Measurements from ENCODE around the gene WDR5B. TPM values are rescaled to one million over a fixed set of nuclear protein-coding genes. Genes with fewer than 3 reads are reported as not detected.

WDR5B gene
- total RNA-seq, 2 donors from 2014 or later = 3.8 to 6.2 TPM

GRCh38 chr3:122398920-122399319 is 16.9 kb downstream of the WDR5B start:
- Histone ChIP-seq H3K4me3 (no peak overlapping the region), H3K36me3 (peaks cover 4% of the 10 kb centered on the region), H3K27me3 (replicated peaks; ENCODE audit: insufficient read depth) (no peaks in the 10 kb centered on the region), H3K9me3 (no peaks in the 10 kb centered on the region), H3K27ac (no peak overlapping the region), H3K4me1 (ENCODE audit: control insufficient read depth in 1 of 2, low read depth in 2 of 2) (no peaks in the 10 kb centered on the region)
- ATAC-seq (ENCODE audit: insufficient number of reproducible peaks, low FRiP score, low read depth) (no peak), DNase-seq (ENCODE audit: low spot score) (no peak)
- TF ChIP-seq CTCF (IDR thresholded peaks at IDR 0.05) = no peak

GRCh38 chr3:122397201-122397600 is 18.7 kb downstream of the WDR5B start:
- no peaks in the 10 kb centered on the region for H3K9me3 ChIP-seq
- no peak for ATAC-seq (ENCODE audit: insufficient number of reproducible peaks, low FRiP score, low read depth)
- DNase-seq (ENCODE audit: low spot score) = no peak
- no peak overlapping the region for H3K27ac ChIP-seq
- no peaks in the 10 kb centered on the region for H3K27me3 ChIP-seq (replicated peaks; ENCODE audit: insufficient read depth)
- H3K4me1 ChIP-seq (ENCODE audit: control insufficient read depth in 1 of 2, low read depth in 2 of 2) = no peaks in the 10 kb centered on the region
- TF ChIP-seq CTCF (IDR thresholded peaks at IDR 0.05) = no peak
- H3K36me3 ChIP-seq = no peaks in the 10 kb centered on the region
- H3K4me3 ChIP-seq = no peak overlapping the region

GRCh38 chr3:122396511-122396910 is 19.4 kb downstream of the WDR5B start:
- TF ChIP-seq CTCF (IDR thresholded peaks at IDR 0.05) = no peak
- Histone ChIP-seq H3K27me3 (replicated peaks; ENCODE audit: insufficient read depth) (no peaks in the 10 kb centered on the region), H3K4me3 (no peak overlapping the region), H3K9me3 (no peaks in the 10 kb centered on the region), H3K4me1 (ENCODE audit: control insufficient read depth in 1 of 2, low read depth in 2 of 2) (no peaks in the 10 kb centered on the region), H3K36me3 (no peaks in the 10 kb centered on the region), H3K27ac (no peak overlapping the region)
- ATAC-seq (ENCODE audit: insufficient number of reproducible peaks, low FRiP score, low read depth) = no peak
- DNase-seq (ENCODE audit: low spot score) = no peak

GRCh38 chr3:122395582-122395981 is 20.3 kb downstream of the WDR5B start:
- no peaks in the 10 kb centered on the region for H3K27me3 ChIP-seq (replicated peaks; ENCODE audit: insufficient read depth)
- H3K27ac ChIP-seq = no peak overlapping the region
- H3K4me3 ChIP-seq = no peak overlapping the region
- DNase-seq (ENCODE audit: low spot score) (no peak), ATAC-seq (ENCODE audit: insufficient number of reproducible peaks, low FRiP score, low read depth) (no peak)
- H3K36me3 ChIP-seq = no peaks in the 10 kb centered on the region
- TF ChIP-seq CTCF (IDR thresholded peaks at IDR 0.05) = no peak
- H3K4me1 ChIP-seq (ENCODE audit: control insufficient read depth in 1 of 2, low read depth in 2 of 2) = no peaks in the 10 kb centered on the region
- no peaks in the 10 kb centered on the region for H3K9me3 ChIP-seq

GRCh38 chr3:122394173-122394572 is 21.7 kb downstream of the WDR5B start:
- ATAC-seq (ENCODE audit: insufficient number of reproducible peaks, low FRiP score, low read depth) = no peak
- H3K27ac ChIP-seq = no peak overlapping the region
- no peak for DNase-seq (ENCODE audit: low spot score)
- TF ChIP-seq CTCF (IDR thresholded peaks at IDR 0.05) = no peak
- no peaks in the 10 kb centered on the region for H3K4me1 ChIP-seq (ENCODE audit: control insufficient read depth in 1 of 2, low read depth in 2 of 2)
- H3K9me3 ChIP-seq = no peaks in the 10 kb centered on the region
- no peaks in the 10 kb centered on the region for H3K27me3 ChIP-seq (replicated peaks; ENCODE audit: insufficient read depth)
- H3K4me3 ChIP-seq = no peak overlapping the region
- no peaks in the 10 kb centered on the region for H3K36me3 ChIP-seq
